Parathyroid adenoma (tissue), 2 donors: ENCODE measurements around the gene CADM2.

Source experiments
- H2AFZ ChIP-seq: fragments of 300-600 bp; sonication (generic); one replicate; pipeline ENCODE4 v1.7.0; 2017; ENCODE audit warnings: antibody characterized with exemption, mild to moderate bottlenecking
- H3K27ac ChIP-seq: fragments of 300-600 bp; sonication (generic); one replicate; pipeline ENCODE4 v1.7.0; 2017
- H3K27me3 ChIP-seq: fragments of 300-600 bp; sonication (generic); one replicate; pipeline ENCODE4 v1.7.0; 2017; ENCODE audit warnings: low read length; ENCODE audit not compliant: control insufficient read depth, insufficient read depth
- H3K36me3 ChIP-seq: fragments of 300-600 bp; sonication (generic); one replicate; pipeline ENCODE4 v1.7.0; 2017; ENCODE audit warnings: low read length; ENCODE audit not compliant: control insufficient read depth, insufficient read depth
- H3K4me1 ChIP-seq: fragments of 300-600 bp; sonication (generic); one replicate; pipeline ENCODE4 v1.7.0; 2017; ENCODE audit warnings: control low read depth
- H3K4me2 ChIP-seq: fragments of 300-600 bp; sonication (generic); one replicate; pipeline ENCODE4 v1.7.0; 2017; ENCODE audit warnings: low read length
- H3K4me3 ChIP-seq: fragments of 300-600 bp; sonication (generic); one replicate; pipeline ENCODE4 v1.7.0; 2017; ENCODE audit warnings: low read depth, low read length
- H3K79me2 ChIP-seq: fragments of 300-600 bp; sonication (generic); one replicate; pipeline ENCODE4 v1.7.0; 2017; ENCODE audit warnings: control low read depth
- H3K9ac ChIP-seq: fragments of 300-600 bp; sonication (generic); one replicate; pipeline ENCODE4 v1.7.0; 2017; ENCODE audit warnings: mild to moderate bottlenecking
- H3K9me3 ChIP-seq: fragments of 300-600 bp; sonication (generic); one replicate; pipeline ENCODE4 v1.7.0; 2017; ENCODE audit warnings: low read length; ENCODE audit not compliant: control insufficient read depth
- TF ChIP-seq, protein P1 (sequence below): fragments of 300-600 bp; sonication (generic); IDR thresholded peaks from one replicate; pipeline ENCODE4 v1.7.0; 2017; ENCODE audit warnings: antibody characterized with exemption, mild to moderate bottlenecking
- donor health status: primary hyperparathyroidism.

The CADM2 gene

DNA sequence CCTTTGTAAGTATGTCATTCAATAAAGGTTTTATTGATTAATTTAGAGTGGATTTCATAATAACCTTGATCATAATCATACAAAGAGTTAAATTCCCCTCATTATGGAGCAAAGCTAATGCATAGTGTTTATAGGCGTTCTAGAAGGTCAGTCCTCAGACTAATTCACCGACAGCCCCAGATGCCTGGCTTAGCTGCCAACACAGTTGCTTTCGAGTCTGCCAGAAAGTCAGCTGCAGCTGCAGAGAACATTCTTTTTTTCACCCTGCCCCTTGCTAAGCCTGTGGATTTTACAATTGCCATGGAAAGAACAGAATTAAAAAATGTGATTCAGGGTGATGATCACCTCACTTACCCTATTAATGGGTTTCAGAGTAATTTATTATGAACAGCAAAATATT lies 21.2 kb downstream of the CADM2 start:
- Histone ChIP-seq H3K36me3 (no peaks in the 10 kb centered on the region), H2AFZ (no peak overlapping the region), H3K4me3 (no peak overlapping the region), H3K27me3 (no peaks in the 10 kb centered on the region), H3K9ac (no peak overlapping the region), H3K27ac (no peak overlapping the region), H3K9me3 (no peaks in the 10 kb centered on the region), H3K4me2 (no peak overlapping the region), H3K79me2 (no peaks in the 10 kb centered on the region), H3K4me1 (no peaks in the 10 kb centered on the region)
- TF ChIP-seq, protein P1, sequence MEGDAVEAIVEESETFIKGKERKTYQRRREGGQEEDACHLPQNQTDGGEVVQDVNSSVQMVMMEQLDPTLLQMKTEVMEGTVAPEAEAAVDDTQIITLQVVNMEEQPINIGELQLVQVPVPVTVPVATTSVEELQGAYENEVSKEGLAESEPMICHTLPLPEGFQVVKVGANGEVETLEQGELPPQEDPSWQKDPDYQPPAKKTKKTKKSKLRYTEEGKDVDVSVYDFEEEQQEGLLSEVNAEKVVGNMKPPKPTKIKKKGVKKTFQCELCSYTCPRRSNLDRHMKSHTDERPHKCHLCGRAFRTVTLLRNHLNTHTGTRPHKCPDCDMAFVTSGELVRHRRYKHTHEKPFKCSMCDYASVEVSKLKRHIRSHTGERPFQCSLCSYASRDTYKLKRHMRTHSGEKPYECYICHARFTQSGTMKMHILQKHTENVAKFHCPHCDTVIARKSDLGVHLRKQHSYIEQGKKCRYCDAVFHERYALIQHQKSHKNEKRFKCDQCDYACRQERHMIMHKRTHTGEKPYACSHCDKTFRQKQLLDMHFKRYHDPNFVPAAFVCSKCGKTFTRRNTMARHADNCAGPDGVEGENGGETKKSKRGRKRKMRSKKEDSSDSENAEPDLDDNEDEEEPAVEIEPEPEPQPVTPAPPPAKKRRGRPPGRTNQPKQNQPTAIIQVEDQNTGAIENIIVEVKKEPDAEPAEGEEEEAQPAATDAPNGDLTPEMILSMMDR: no peak

DNA sequence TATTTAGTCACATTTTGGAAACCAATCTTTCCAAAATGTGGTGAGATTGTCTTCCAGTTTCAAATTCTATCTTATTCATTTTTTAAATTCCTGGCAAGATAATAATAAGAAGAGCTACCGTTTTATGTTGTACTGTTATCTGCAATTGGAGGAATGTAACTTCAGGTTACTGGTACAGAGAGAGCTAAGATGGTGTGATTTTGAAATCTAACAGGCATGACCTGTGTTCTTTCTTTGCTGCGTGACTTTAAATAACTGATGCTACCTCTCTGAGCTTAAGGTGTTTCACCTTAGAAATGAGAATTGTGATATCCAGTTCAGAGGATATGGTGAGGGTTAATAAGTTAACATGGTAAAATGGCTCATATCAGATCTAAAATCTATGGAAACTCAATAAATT lies 21.7 kb downstream of the CADM2 start:
- Histone ChIP-seq H3K27me3 (no peaks in the 10 kb centered on the region), H2AFZ (no peak overlapping the region), H3K9ac (no peak overlapping the region), H3K4me1 (no peaks in the 10 kb centered on the region), H3K36me3 (no peaks in the 10 kb centered on the region), H3K4me2 (no peak overlapping the region), H3K4me3 (no peak overlapping the region), H3K27ac (no peak overlapping the region), H3K9me3 (no peaks in the 10 kb centered on the region), H3K79me2 (no peaks in the 10 kb centered on the region)
- TF ChIP-seq, protein P1: no peak

- H3K4me1 ChIP-seq: no peaks in the 10 kb centered on the region
- no peaks in the 10 kb centered on the region for H3K79me2 ChIP-seq
- H3K4me2 ChIP-seq: no peak overlapping the region
- no peaks in the 10 kb centered on the region for H3K27me3 ChIP-seq
- no peak overlapping the region for H2AFZ ChIP-seq
- H3K4me3 ChIP-seq: no peak overlapping the region
- H3K36me3 ChIP-seq: no peaks in the 10 kb centered on the region
- H3K27ac ChIP-seq: no peak overlapping the region
- no peaks in the 10 kb centered on the region for H3K9me3 ChIP-seq
- no peak overlapping the region for H3K9ac ChIP-seq
- TF ChIP-seq, protein P1: no peak
Observed at GRCh38 chr3:84983490-84983889, 24.7 kb downstream of the CADM2 start.

DNA sequence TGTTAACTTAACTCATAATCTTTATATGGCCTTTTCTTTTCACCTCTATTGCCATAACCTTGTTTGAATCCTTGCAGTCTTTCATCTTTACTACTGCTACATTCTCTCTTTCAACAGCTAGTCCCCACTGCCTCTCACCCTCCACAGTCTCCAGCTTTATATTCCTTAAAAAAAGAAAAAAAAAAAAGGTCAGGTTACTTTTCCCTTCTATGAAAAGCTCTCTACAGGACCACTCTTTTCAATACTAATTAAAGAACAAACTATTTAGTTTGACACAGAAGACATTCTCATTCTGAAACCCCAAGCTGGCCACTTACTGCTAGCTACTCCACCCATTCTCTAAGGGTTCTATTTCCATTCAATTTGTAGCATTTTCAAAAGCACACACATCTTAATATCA lies 25.6 kb downstream of the CADM2 start:
- TF ChIP-seq, protein P1: no peak
- H3K27me3 ChIP-seq: no peaks in the 10 kb centered on the region
- no peak overlapping the region for H3K4me2 ChIP-seq
- no peak overlapping the region for H3K4me3 ChIP-seq
- no peaks in the 10 kb centered on the region for H3K4me1 ChIP-seq
- H3K27ac ChIP-seq: no peak overlapping the region
- H3K9ac ChIP-seq: no peak overlapping the region
- H3K79me2 ChIP-seq: no peaks in the 10 kb centered on the region
- H3K9me3 ChIP-seq: no peaks in the 10 kb centered on the region
- no peaks in the 10 kb centered on the region for H3K36me3 ChIP-seq
- H2AFZ ChIP-seq: no peak overlapping the region

GRCh38 chr3:84985795-84986194 lies 27.0 kb downstream of the CADM2 start:
- Histone ChIP-seq H3K27me3 (no peaks in the 10 kb centered on the region), H2AFZ (no peak overlapping the region), H3K9ac (no peak overlapping the region), H3K4me3 (no peak overlapping the region), H3K36me3 (no peaks in the 10 kb centered on the region), H3K27ac (no peak overlapping the region), H3K4me2 (no peak overlapping the region), H3K4me1 (no peaks in the 10 kb centered on the region), H3K9me3 (no peaks in the 10 kb centered on the region), H3K79me2 (no peaks in the 10 kb centered on the region)
- TF ChIP-seq, protein P1: no peak
